Muscle layer of colon (tissue), 2 donors: ENCODE data around the gene ATXN7L2.

Experiments
- H3K27ac ChIP-seq: one replicate; pipeline ENCODE4 v1.7.0; 2013; ENCODE audit warnings: low read depth, mild to moderate bottlenecking, low read length, moderate library complexity
- H3K27me3 ChIP-seq, 2 donors: one replicate each; pipeline ENCODE4 v1.7.0; 2013; ENCODE audit warnings: low read length in 2 of 2, mild to moderate bottlenecking in 2 of 2; ENCODE audit not compliant: insufficient read depth in 2 of 2, control insufficient read depth in 1 of 2
- H3K36me3 ChIP-seq: one replicate; pipeline ENCODE4 v1.7.0; 2013; ENCODE audit warnings: mild to moderate bottlenecking, low read length; ENCODE audit not compliant: insufficient read depth
- H3K4me1 ChIP-seq: one replicate; pipeline ENCODE4 v1.7.0; 2013; ENCODE audit warnings: mild to moderate bottlenecking, low read length; ENCODE audit not compliant: insufficient read depth
- H3K4me3 ChIP-seq, 2 donors: one replicate each; pipeline ENCODE4 v1.7.0; 2013; ENCODE audit warnings: low read length in 2 of 2, low read depth in 1 of 2, mild to moderate bottlenecking in 1 of 2, moderate library complexity in 1 of 2
- H3K9ac ChIP-seq: one replicate; pipeline ENCODE4 v1.7.0; 2013; ENCODE audit warnings: low read length
- H3K9me3 ChIP-seq: one replicate; pipeline ENCODE4 v1.7.0; 2013; ENCODE audit warnings: mild to moderate bottlenecking, low read length
- donor health status: abdominal sarcoma.
- donor health status: Adenocarcinoma of cecum.

ATXN7L2 gene

DNA sequence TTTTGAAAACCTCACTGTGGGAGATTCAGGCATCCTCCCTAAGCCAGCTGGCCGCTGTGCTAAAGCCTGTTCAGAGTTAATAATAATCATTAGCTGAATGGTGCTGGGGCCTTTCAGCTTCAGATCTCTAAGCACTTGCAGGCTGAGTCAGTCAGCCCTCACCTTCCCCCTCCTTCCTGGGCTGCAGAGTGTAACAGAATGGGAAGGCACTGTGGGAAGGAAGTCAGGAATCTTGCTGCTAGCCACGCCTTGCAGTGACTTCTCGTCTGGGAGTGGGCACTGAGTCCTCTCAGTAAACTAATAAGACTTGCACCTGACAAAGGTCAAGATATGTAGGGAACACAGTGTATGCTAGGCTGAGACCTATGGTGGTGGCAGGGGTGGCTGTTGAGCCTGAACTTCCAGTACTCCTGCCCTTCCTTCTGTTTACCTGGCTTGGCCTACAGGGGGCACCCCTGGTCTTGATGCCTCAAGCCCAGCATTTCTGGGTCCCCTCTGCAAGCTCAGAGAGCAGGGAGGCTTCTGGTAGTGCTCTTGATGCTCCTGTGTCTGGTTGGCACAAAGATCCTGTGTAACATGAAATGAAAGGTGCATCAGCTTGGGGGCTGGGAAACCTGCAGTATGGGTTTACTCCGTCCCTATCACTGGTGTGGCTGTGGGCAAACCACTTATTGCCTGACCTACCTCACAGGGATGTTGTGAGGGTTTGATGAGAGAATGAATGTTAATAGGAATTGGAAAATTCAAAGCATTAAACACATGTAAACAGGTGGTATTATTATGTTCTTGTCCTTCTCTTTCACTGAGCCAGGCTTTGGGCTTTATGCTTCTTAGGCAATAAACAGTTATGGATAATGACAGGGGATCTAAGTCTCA is 16.2 kb downstream of the ATXN7L2 start:
- Histone ChIP-seq H3K4me1 (peaks cover 34% of the 10 kb centered on the region), H3K36me3 (peaks cover 24% of the 10 kb centered on the region), H3K4me3 (no peak overlapping the region), H3K27me3 (no peaks in the 10 kb centered on the region), H3K27ac (no peak overlapping the region), H3K9ac (no peak overlapping the region), H3K9me3 (no peaks in the 10 kb centered on the region)

DNA sequence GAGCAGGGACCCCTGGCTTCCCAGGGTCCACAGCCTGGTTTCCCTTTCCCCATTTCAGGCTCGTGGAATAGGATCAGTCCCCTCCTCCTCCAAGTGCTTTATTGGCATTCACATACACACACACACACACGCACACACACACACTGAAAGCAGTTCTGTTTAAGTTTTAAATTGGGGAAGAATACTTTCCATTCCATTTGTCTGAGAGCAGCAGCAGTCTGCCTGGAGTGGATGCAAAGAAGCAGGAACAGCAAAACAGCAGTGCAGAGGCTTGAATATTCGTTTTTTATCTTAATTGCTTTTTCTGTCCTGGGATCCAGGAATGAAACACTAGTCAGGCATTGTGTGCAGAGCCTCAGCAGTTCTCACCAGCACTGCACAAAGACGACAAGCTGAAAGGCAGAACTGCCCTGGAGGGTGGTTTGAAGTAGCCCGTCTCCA is 17.3 kb downstream of the ATXN7L2 start:
- no peak overlapping the region for H3K4me3 ChIP-seq
- peak overlapping the region; percentile 35 for H3K27ac ChIP-seq
- peaks cover 27% of the 10 kb centered on the region for H3K4me1 ChIP-seq
- H3K27me3 ChIP-seq, result no peaks in the 10 kb centered on the region
- peaks cover 20% of the 10 kb centered on the region for H3K36me3 ChIP-seq
- H3K9ac ChIP-seq, result no peak overlapping the region
- no peaks in the 10 kb centered on the region for H3K9me3 ChIP-seq

DNA sequence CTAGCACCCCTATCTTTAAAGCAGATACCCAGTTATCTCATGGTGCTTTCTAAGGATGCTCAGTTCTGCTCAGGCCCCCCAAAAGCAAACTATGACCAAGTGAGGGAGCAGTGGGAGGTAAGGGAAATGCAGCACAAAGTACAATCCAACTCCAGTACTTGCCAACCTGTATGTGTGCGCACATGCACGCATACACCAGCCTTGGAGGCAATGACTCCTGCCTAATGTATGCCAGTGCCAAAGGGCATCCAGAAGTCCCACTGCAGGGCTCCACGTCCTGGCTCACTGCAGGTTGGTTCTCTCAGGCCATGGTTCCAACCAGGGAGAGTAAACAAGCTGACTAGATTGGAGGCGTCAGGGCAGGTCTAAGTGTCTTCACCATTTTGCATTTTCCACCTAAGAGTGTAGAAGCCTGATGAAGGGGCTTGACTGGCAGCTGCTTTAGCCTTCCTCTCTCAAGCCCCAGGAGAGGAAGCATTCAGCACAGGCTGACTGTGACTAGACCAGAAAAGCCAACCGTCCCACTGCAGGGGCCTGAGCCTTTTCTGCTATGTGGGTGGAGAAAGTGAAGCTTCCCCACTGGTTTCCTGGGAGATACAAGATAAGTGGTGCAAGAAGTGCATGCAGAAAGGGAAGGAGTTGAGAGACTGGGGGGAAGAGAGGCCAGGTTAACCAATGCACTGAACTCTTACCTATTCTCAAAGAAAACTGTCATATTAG is 18.1 kb downstream of the ATXN7L2 start:
- Histone ChIP-seq H3K4me3 (no peak overlapping the region), H3K27me3 (no peaks in the 10 kb centered on the region), H3K9ac (no peak overlapping the region), H3K27ac (no peak overlapping the region), H3K9me3 (no peaks in the 10 kb centered on the region), H3K4me1 (peaks cover 27% of the 10 kb centered on the region), H3K36me3 (peaks cover 11% of the 10 kb centered on the region)

DNA sequence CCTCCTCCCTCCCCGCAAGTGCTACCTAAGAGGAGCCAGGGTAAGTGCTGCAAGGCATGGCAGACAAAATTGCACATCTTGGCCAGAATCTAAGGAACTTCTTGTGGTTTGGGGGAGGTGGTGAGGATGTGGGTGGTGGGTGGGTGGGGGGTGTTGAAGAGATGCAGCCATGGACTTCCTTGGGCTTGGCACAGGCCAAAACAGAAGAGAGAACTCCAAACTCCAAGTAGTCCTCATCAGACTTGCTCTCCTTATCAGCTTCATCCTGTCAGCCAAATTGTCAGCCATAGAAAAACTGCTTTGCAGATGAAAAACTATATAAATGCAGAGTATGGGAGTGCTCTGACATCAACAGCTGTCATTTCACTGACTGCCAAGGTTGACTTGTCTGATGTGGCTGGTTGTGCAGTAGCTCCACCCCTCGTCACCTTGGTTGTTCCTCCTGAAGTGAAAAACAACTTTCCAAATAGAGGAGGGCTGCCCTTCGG is 18.7 kb downstream of the ATXN7L2 start:
- peaks cover 5% of the 10 kb centered on the region for H3K36me3 ChIP-seq
- H3K27ac ChIP-seq, result no peak overlapping the region
- H3K4me1 ChIP-seq, result peaks cover 27% of the 10 kb centered on the region

DNA sequence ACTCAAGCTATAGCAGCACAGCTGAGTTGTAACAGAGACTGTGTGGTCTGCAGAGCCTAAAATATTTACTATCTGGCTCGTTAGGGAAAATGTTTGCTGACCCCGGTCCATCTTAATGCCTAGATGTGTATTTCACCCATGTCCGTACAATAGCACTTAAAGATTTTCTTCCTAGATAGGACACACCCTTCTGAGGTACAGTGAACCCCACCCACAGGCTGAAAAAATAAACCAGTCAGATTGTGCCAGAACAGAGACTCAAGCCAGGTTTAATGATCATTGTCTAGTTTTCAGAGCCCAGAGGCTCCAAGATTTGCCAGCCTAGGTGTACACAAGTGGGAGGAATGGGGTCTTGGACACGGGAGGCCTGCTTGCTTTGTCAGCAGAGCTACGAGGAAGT is 20.2 kb downstream of the ATXN7L2 start:
- Histone ChIP-seq H3K9me3 (no peaks in the 10 kb centered on the region), H3K4me1 (peaks cover 33% of the 10 kb centered on the region), H3K27me3 (no peaks in the 10 kb centered on the region), H3K4me3 (no peak overlapping the region), H3K27ac (no peak overlapping the region), H3K9ac (no peak overlapping the region), H3K36me3 (peaks cover 4% of the 10 kb centered on the region)

More for the DNA sequence above, 18.7 kb downstream of the ATXN7L2 start:
- Histone ChIP-seq H3K27me3 (no peaks in the 10 kb centered on the region), H3K9ac (no peak overlapping the region), H3K9me3 (no peaks in the 10 kb centered on the region), H3K4me3 (no peak overlapping the region)

DNA sequence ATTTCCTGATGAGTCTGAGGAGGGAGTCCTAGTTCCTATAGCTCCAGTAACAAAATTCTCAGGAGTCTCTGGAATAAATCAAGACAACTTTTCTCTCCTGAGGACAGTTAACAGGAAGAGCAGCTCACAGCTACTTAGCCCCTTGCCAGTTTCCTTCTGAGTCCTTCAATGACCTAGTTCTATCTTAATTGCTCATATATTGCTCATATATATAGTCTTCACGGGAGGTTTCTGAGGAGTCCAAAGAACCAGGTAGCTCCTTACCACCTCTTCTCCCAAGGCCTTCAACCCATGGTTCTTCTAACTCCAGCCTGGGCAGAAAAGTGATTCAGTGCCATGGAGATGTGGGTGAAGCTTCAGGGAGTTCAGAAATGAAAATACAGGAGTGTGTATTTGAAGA is 21.3 kb downstream of the ATXN7L2 start:
- H3K27ac ChIP-seq, result no peak overlapping the region
- H3K27me3 ChIP-seq, result no peaks in the 10 kb centered on the region
- no peak overlapping the region for H3K4me3 ChIP-seq
- peaks cover 32% of the 10 kb centered on the region for H3K4me1 ChIP-seq
- peaks cover 4% of the 10 kb centered on the region for H3K36me3 ChIP-seq
- no peak overlapping the region for H3K9ac ChIP-seq
- no peaks in the 10 kb centered on the region for H3K9me3 ChIP-seq

DNA sequence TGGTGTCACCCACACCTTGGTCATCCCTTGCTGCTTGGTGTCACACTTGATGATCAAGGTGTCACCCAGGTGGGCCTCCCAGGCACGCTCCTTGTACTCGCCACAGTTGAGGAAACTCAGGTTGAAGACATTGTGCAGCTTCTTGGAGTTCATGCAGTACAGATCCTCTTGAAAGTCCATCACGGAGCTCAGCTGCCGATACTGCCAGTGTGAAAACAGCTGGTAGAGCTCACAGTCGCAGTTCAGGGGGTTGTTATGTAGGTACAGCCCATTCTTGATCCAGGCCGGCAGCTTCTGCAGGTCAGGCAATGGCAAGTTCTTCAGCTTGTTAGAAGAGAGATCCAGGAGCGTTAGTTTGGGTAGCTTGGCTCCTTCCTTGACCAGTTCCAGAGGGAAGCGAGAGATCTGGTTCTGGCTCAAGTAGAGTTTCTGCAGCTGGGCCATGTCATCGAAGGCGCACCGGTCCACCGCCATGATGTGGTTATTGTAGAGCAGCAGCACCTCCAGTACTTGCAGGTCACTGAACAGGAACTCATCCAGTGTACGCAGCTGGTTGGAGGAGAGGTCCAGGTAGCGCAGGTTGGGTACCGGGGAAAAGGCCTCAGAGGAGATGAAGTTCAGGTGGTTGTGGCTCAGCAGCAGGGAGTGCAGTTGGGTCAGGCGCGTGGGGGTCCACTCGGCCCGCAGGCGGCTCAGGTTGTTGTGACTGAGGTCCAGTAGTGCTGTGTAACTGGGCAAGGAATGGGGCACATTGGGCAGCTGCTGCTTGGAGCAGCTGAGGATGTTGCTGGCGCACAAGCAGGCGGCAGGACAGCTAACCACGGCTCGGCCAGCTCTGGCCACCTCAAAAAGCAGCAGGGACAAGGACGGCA is 24.5 kb downstream of the ATXN7L2 start:
- Histone ChIP-seq H3K9me3 (no peaks in the 10 kb centered on the region), H3K4me1 (peaks cover 17% of the 10 kb centered on the region), H3K27ac (no peak overlapping the region), H3K36me3 (peaks cover 4% of the 10 kb centered on the region), H3K4me3 (peak overlapping the region in 1 of 2 donors; percentile 79), H3K9ac (no peak overlapping the region), H3K27me3 (no peaks in the 10 kb centered on the region)

DNA sequence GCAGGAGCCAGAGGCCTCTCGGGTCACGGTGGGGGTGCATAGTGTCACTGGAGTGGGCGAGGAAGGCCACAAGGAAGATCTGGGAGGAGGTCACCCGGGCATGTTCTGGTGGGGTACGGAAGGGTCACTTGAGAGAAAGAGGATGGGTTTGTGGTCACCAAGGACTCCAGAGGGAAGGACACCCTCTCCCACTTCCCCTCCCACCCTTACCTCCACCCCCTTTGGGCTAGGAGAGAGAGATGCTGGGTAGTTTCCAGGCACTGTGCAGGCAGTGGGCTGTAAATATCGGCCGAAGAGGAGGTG is 25.1 kb downstream of the ATXN7L2 start:
- Histone ChIP-seq H3K9me3 (no peaks in the 10 kb centered on the region), H3K4me1 (peaks cover 17% of the 10 kb centered on the region), H3K27me3 (no peaks in the 10 kb centered on the region), H3K9ac (peak overlapping the region; percentile 42), H3K27ac (peak overlapping the region; percentile 49), H3K4me3 (peak overlapping the region; percentile 73 to 79), H3K36me3 (peaks cover 4% of the 10 kb centered on the region)

DNA sequence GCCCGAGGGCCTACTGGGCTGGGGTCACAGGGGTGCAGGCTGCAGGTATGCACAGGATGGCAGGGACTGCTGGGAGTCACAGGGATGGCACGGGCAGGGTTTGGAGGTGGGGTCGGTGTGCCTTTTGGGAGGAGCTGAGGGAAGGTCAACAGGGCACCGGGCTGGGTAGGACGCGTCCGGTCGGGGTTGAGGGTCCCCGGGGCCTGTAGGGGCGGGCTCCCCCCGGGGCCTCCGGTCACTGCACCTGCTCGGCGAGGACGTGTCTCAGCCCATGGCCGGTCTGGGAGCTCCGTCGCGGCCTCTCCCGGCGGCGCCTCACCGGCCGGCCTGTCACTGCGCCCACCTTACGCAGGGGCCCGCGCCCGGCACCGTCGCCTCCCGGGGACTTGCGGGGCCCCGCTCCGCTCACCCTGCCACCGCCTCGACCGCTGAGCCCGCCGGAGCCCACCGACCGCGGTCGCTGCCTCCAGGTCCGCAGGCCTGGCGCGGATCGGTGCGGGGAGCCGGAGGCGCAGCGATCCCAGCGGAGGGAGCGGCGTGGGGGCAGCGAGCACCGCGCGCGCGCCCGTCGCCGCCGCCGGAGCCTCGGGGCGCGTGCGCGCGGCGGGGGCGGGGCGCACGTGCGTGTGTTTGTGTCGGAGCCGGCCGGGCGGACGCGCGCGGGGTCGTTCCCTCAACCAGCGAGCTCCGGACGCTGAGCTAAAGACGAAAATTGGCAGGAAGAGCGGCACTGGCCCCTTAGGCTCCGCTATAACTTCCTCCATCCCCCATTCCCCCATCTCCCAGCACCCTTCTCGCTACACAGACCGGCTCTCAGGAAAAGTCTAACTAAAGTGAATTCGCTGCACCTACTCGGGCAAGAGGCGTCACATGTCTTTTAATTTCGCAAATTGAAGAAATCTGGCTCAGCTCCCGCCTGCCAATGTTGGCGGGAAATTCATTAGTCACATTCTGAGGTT is 25.8 kb downstream of the ATXN7L2 start, which contains the start of gene AMIGO1:
AMIGO1 (minus strand) TSS at position 552 of the 959 bp plus-strand sequence. CDS start 815 bp downstream, outside the sequence.
- Histone ChIP-seq H3K36me3 (peaks cover 4% of the 10 kb centered on the region), H3K27ac (peak within 1 kb of the TSS; percentile 55), H3K4me1 (peaks cover 17% of the 10 kb centered on the region), H3K9ac (peak within 1 kb of the TSS; percentile 50), H3K9me3 (no peaks in the 10 kb centered on the region), H3K4me3 (peak within 1 kb of the TSS; percentile 73 to 79), H3K27me3 (no peaks in the 10 kb centered on the region)

DNA sequence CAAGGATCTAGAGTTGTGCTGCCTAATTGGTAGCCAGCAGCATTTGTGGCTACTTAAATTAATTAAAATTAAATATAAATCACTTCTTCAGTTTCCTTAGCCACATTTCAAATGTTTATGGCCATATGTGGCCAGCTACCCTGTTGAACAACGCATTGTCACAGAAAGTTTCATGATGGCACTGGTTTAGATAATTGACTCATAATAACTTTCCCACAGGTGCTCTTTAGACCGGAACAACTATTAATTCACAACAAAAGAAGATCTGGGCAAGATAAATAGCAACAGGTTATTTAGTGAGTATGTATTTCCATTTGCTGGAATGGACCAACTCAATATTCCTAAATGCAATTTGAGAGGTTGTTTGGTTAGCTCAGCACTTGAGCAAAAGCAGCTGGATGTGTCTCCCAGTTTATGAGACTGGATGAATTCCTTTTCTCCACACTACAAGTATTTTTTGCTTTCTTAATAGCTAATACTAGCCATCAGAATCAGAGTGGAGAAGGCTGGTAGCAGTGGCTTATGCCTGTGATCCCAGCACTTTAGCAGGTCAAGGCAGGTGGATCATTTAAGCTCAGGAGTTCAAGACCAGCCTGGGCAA is 29.5 kb downstream of the ATXN7L2 start:
- no peak overlapping the region for H3K9ac ChIP-seq
- H3K36me3 ChIP-seq, result no peaks in the 10 kb centered on the region
- H3K27me3 ChIP-seq, result no peaks in the 10 kb centered on the region
- no peak overlapping the region for H3K4me3 ChIP-seq
- H3K9me3 ChIP-seq, result no peaks in the 10 kb centered on the region
- H3K4me1 ChIP-seq, result peaks cover 17% of the 10 kb centered on the region
- H3K27ac ChIP-seq, result no peak overlapping the region
